IPS-18c (cell line): ENCODE data around the gene GAREM1.
"Not testable (repeated sequence)": the region's sequence is repeated elsewhere in the genome, so short reads cannot be mapped to it uniquely, and the experiment has no call there.

Experiments
- H3K4me3 ChIP-seq: 2 replicates; pipeline ENCODE4 v1.7.0; 2013; ENCODE audit warnings: low read depth, mild to moderate bottlenecking, low read length, moderate library complexity; ENCODE audit not compliant: insufficient read depth
- H3K9me3 ChIP-seq: one replicate; pipeline ENCODE4 v1.6.1; 2013; ENCODE audit warnings: mild to moderate bottlenecking, low read length, moderate library complexity; ENCODE audit not compliant: control insufficient read depth, insufficient read depth

The GAREM1 gene

DNA sequence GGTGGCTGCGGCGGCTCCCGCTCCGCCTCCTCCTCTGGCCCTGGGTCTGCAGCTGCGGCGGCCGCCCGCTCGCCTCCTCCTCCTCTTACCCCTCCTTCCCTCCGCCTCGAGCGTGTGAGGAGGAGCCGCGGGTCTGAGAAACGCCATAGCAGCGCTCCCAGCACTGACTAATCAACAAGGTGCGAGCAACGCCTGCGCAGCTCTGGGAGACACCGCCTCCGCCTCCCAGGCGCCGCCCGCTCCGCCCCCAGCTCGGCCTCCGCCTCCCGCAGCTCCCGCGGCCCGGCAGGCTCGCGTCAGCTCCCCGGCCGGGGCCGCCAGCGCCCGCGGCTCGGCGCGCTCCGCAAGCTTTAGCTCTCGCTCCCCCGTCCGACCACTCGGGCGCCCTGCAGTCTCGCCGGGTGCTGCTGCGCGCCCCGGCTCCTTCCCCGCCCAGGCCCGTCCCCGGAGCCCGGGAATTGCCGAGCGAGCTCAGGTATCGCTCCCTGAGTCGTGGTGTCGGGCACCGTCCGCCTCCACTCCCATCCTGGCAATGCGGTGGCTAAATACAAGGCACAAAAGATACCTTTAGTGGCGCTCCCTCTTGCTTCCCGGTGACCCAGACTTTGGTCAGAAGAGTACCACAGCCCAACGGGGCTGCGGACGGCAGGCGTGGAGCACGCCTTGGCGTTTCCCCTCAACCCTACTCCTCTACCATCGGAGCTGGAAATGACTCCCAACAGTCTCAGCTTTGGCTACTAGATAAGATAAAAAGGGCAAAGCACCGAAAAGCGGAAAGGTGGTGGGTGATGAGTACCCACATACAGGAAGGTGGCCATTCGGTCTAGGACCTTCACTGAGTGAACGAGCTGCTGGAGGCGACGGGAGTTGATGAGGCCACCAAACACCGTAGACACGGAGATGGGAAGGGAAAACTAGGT, at the start of gene GAREM1:
TSS of gene GAREM1 (minus strand) at position 169 of the 920 bp plus-strand sequence. CDS start 454 bp downstream, outside the sequence.
- Histone ChIP-seq H3K9me3 (no peaks in the 10 kb centered on the region), H3K4me3 (peak within 1 kb of the TSS; percentile 69)

DNA sequence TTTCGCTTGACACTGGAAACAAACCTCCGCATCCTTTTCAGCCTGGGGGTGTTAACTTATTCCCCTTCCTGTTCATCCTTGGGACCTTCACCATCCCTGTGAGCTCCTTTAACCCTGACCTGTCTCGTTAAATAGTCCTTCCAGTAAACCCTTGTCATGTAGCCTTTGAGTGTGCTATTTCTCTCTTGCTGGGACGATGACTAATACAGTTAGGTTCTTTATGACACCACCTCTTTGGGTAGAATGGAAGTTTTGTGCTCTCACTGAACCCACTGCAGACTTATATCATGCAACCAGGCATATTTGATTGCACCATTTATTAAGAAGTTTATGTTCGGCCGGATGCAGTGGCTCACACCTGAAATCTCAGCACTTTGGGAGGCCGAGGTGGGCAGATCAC, 40.5 kb upstream of the GAREM1 start:
- Histone ChIP-seq H3K4me3 (no peak overlapping the region), H3K9me3 (no peaks in the 10 kb centered on the region)

DNA sequence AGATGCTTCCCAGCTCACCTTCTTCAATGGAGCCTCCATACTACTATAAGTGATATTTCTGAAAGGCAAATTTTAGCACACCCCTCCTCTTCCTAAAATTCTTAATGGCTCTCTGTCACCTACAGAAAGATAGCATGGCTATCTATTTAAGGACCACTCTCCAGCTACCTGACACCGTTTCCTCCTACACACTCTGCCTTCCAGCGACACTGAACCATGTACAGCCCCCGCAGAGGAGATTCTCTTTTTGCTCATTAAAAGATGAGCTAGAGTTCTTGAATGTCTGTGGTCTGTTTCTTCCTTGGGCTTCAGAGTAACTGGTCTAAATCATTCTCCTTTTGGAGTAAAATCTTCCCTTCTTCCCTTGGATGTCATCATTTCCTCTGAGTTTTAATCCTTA, 38.4 kb upstream of the GAREM1 start:
- no peak overlapping the region for H3K4me3 ChIP-seq
- H3K9me3 ChIP-seq = no peaks in the 10 kb centered on the region

DNA sequence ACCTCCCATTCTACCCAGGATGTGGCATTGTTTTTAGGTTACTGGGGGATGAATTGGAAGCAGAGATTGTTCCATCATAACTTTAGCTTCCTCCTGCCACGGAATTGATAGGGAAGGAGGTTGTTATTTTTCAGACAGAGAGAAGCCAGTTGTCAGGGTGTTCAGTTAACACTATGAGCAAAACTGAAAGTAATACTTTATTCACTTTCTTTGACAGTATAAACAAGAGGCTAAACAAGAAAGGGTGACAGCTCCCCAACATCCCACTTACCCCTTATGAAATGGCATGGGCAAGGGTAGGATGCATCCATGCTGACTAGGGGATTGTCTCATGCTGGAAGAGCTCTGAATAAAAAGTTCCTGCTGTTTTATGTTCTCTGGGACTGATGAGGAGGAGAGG, 36.4 kb upstream of the GAREM1 start:
- Histone ChIP-seq H3K4me3 (no peak overlapping the region), H3K9me3 (no peaks in the 10 kb centered on the region)

DNA sequence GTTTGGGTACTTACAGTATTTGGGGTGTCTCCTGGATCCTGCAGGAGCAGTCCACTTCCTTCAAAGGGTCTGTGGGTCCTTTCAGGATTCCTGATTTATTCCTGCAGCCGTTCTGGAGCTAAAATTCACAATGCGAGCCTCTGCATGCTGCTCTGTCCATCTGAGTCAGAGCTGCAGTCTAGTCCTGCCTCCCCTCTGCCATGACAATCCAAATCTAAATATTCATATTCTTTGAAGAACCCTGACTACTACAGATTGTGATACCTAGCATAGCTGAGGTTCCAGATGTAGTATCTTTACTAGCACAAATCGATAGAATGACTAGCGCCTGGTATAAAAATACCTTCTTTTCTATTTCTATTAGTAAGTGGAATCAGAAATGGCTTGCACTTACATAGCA, 31.3 kb upstream of the GAREM1 start:
- peaks cover 2% of the 10 kb centered on the region for H3K9me3 ChIP-seq
- H3K4me3 ChIP-seq = no peak overlapping the region

DNA sequence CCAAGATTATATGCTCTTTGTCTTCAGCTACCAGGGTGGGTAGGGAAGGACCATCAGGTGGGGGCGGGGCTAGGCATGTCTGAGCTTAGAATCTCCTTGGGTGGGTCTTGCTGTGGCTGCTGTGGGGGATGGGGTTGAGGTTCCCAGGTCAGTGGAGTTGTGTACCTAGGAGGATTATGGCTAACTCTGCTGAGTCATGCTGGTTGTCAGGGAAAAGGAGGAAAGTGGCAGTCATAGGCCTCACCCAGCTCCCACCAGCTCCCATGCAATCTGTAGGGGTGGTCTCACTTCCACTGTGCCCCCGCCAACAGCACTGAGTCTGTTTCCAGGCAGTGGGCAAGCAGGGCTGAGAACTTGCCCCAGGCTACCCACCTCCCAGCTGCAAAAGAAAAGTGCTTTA, 30.6 kb upstream of the GAREM1 start:
- H3K9me3 ChIP-seq, H3K4me3 ChIP-seq: not testable (repeated sequence)

DNA sequence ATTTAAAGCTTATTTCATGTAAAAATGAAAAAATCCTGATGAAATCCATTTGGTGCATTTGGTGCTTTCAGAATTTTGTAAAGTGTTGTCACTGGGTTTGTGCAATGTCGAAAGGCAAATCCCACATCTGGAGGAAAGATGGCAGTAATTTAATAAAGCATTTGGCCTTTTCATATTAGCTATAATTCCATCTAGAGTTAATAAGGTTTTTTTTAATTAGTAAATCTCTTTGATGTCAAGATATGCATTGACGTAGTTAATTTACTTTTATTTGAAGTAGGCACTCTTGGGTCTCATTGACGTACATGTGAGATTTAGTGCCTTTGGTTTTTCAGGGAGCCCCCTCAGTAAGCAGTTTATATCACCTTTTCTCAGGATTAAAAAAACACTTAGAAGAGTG, 12.3 kb upstream of the GAREM1 start:
- H3K4me3 ChIP-seq = no peak overlapping the region
- H3K9me3 ChIP-seq = no peaks in the 10 kb centered on the region

DNA sequence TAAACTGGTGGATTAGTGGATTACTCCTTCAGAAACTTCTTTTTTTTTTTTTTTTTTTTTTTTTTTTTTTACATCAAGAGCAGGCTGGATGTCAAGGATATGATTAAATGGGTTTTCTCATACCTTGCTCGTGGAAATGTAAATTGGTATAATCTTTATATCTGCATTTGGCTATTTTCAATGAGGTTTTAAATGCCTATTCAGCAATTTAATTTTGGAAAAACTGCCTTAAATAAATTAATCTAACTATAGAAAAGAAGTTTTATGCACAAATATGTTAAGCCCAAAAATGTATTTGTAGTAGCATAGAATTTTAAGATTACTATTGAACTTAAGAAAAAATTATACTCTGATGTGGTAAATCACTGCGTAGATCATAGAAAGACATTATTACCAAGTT, 11.4 kb upstream of the GAREM1 start:
- H3K4me3 ChIP-seq = no peak overlapping the region
- no peaks in the 10 kb centered on the region for H3K9me3 ChIP-seq

DNA sequence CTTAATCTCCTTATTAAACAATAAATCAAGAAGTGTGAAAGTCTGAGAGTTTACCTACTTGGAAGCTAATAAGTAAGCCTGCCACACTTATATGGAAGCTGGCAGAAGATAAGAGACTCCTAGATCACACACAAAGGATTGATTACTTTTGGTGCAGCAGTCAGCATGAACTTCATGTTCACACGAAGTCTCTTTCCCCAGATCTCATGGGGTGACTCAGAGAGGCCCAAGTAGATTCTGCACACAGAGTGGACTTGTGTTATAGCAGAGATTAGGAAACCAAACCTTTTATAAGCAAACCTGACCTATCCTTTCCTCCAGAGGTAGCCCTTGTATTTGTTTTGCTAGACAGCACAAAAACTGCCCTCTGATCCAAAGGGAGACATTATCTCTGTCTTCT, 9.9 kb upstream of the GAREM1 start:
- H3K9me3 ChIP-seq = no peaks in the 10 kb centered on the region
- H3K4me3 ChIP-seq = no peak overlapping the region

DNA sequence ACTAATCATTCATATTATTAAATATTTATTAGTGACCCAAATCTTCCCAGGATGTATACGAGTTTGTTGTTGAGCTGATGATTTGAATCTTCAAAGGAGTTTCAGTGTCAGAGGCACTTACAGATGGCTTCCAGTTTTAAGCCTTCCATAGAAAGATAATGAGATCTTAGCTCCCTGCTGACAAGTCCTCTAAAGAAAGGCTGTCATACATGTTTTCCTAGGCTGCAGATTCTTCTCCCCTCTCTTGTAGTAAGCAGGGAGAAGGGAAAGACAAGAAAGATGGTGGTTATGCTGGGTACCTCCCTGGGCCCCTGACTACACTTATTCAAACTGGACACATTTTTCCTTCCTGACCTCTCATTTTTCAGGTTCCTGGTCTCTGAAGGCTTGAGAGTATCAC, 8.1 kb upstream of the GAREM1 start:
- H3K4me3 ChIP-seq = no peak overlapping the region
- no peaks in the 10 kb centered on the region for H3K9me3 ChIP-seq

DNA sequence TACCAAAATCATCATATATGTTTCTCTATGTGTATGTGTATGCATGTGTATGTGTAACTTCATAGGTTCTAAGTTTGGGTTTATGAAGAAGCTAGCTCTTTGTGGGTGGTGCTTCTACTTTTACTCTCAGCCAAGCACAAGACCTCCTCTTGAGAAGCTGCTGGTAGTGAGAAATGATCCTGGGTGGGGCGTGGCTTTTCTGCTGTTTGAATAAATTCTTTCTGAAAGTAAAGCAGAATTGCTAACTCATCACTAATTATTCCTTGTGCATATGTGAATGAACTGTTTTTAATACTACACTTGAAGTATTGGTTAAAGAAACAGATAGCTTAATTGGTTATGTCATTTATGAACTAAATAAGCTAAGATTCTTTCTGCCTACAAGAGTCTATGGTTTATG, 7.6 kb upstream of the GAREM1 start:
- Histone ChIP-seq H3K4me3 (no peak overlapping the region), H3K9me3 (no peaks in the 10 kb centered on the region)

DNA sequence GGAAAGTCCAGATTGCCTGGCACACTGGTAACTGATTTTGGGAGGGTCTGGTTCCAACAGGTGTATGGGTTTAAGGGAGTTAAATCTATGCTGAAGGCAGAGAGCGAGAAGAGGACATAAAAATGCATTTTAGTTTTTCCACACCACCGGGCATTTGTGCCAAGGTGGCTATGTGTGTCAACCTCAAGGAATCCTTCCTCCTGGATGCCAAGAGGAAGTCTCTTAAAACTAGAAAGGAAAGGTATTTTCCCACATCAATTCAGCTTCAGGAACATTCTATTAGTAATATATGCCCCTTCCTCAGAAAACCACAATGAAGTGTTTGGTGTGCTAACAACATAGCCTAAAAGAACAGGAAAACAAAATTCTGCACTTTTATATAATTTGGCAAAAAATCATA, 5.4 kb upstream of the GAREM1 start:
- no peak overlapping the region for H3K4me3 ChIP-seq

DNA sequence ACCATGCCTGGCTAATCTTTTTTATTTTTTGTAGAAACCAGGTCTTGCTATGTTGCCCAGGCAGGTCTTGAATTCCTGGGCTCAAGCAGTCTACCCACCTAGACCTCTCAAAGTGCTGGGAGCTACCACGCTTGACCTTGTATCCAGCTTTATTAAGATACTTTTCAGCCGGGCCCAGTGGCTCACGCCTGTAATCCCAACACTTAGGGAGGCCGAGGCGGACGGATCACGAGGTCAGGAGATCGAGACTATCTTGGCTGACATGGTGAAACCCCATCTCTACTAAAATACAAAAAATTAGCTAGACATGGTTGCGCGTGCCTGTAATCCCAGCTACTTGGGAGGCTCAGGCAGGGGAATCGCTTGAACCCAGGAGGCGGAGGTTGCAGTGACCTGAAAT, 4.4 kb upstream of the GAREM1 start:
- not testable (repeated sequence) for H3K4me3 ChIP-seq

More for the DNA sequence above, 5.4 kb upstream of the GAREM1 start:
- H3K9me3 ChIP-seq = no peaks in the 10 kb centered on the region

DNA sequence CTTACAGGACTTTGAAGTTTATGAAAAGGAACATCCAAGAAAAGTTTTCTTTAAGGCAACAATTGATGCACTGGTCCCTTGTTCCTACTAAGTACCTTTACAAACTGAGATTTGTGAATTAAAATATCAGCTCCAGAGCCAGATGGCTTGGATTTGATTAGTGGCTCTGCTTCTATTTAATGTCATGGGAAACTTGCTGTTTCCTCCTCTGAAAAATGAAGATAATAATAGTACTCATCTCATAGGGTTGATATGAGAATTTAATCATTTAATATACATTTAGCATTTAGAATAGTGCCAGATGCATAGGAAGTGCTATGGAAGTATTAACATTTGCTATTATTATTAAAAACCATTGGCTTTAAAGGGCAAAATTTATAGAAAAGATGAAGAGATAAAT, 2.6 kb upstream of the GAREM1 start:
- no peaks in the 10 kb centered on the region for H3K9me3 ChIP-seq
- no peak overlapping the region for H3K4me3 ChIP-seq

More for the DNA sequence above, 4.4 kb upstream of the GAREM1 start:
- not testable (repeated sequence) for H3K9me3 ChIP-seq

DNA sequence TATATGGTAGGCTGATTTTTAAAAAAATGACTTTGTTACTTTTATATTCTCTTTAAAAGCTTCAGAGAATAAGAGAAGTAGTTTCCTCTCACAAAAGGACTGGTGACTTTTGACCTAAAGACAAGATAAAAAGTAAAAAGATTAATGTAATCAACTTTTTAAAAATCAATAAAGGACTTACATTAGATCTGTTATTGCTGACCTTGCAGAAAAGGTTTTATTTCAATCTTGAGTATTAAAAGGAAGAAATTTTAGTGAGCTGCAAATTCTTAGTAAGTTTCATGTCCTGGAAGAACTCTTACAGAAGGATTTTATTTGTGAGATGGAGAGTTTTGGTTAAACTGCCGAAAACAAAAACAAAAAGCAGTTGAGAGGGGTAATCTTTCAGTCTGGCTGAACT, 2.2 kb upstream of the GAREM1 start:
- Histone ChIP-seq H3K9me3 (no peaks in the 10 kb centered on the region), H3K4me3 (no peak overlapping the region)

DNA sequence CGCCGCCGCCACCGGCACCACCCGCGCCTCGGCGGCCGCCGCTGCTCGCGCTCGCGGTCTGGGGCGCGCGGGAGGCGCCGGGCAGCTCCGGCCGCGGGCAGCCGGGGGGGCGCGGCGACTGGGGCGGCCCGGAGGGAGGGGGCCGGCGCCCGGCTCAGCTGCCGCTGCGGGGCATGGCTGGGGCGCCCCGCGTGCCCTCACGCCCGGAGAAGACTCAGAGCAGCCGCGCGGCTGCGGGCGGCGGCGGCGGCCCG, 295 bp downstream of the GAREM1 start:
- Histone ChIP-seq H3K9me3 (no peaks in the 10 kb centered on the region), H3K4me3 (peak overlapping the region; percentile 69)

DNA sequence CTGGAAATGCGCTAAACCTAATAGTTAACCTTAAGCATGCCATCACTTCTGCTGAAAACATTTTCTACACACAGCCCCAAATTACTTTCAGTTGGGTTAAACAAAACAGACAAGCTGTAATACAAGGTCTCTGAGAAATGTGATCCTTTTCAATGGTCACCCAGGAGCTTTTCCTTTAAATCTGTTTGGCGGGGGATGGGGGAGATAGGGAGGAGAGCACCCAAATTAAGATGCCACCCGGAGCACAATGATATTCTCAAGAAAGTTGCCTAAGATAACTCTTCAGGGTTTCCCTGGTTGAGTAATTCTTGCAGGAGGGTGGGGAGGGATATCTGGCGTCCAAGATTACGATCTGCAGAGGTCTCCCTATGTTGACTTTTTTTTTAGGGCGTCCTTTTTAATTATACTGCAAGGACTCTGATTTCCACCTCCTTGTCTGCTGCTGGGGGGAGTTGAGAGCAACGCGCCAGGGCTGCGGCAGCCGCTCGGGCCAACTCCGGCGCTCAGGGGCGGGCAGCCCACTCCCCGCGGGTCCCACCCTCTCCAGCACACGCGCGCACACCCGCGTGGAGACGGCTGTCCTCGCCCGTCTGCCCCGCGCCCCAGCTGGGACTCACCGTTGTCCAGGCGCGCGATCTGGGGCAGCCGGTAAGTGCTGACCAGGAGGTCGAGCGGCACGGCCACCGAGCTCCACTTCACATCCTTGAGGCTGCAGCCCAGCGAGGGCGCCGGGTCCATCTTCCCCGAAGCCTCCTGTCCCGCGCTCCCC, 807 bp downstream of the GAREM1 start:
- Histone ChIP-seq H3K9me3 (no peaks in the 10 kb centered on the region), H3K4me3 (peak overlapping the region; percentile 69)

DNA sequence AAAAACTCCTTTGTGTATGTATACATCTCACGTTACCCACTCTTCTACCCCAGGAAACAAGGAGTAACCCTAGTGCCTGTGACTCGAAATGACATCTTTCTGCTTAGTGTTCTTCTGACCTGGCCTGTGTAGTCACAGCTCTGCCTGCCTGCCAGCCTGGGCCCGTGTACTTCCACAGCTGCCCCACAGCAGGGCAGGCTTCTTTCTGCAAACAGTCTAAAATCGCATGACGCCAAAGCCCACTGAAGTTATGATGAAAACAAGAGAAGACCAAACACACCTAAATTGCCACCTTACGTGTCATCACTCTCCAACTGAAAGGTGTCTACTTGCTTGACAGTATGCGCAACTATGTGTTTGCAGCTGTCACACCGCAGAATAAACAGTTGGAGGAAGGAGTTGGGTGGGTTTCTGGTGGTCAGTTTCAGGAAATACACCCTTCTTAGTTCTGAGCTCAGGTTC, 1.5 kb downstream of the GAREM1 start:
- H3K9me3 ChIP-seq = no peaks in the 10 kb centered on the region
- H3K4me3 ChIP-seq = peak overlapping the region; percentile 69
